ENCODE data around the gene SERPINA3. TPM values are rescaled to one million over a fixed set of nuclear protein-coding genes. Genes with fewer than 3 reads are reported as not detected.
"Not testable (repeated sequence)": the region's sequence is repeated elsewhere in the genome, so short reads cannot be mapped to it uniquely, and the experiment has no call there.

SERPINA3 gene
- total and polyA plus RNA-seq, 11 donors: 2.7 to 205 (median 23.6) TPM

DNA sequence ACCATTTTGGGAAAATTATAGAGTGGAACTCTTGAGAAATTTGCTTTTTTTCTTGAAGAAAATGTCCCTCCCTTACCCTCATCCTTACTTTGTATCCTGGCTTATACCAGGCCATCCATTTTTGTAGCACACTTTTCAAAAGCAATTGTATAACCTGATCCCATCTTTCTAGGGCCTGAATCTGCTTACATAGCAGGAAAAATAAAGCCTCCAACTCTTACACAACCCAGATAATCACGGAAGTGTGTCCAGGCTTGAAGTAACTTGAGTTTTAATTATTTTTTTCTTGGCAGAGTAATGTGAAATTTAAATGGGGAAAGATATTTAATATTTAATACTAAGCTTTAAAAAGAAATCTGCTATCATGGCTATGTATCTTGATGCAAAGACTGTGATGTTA is 23.0 kb downstream of the SERPINA3 start:
- TF ChIP-seq, protein P1, sequence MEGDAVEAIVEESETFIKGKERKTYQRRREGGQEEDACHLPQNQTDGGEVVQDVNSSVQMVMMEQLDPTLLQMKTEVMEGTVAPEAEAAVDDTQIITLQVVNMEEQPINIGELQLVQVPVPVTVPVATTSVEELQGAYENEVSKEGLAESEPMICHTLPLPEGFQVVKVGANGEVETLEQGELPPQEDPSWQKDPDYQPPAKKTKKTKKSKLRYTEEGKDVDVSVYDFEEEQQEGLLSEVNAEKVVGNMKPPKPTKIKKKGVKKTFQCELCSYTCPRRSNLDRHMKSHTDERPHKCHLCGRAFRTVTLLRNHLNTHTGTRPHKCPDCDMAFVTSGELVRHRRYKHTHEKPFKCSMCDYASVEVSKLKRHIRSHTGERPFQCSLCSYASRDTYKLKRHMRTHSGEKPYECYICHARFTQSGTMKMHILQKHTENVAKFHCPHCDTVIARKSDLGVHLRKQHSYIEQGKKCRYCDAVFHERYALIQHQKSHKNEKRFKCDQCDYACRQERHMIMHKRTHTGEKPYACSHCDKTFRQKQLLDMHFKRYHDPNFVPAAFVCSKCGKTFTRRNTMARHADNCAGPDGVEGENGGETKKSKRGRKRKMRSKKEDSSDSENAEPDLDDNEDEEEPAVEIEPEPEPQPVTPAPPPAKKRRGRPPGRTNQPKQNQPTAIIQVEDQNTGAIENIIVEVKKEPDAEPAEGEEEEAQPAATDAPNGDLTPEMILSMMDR (IDR thresholded peaks at IDR 0.05): no peak
- no peak for TF ChIP-seq POLR2A (IDR thresholded peaks at IDR 0.05)
- intact Hi-C loops (cut with DNase I): no loop called here
- H3K9me3 ChIP-seq: no peaks in the 10 kb centered on the region
- no peak overlapping the region for H3K27ac ChIP-seq
- no peak for ATAC-seq
- DNase-seq: no peak
- H3K4me1 ChIP-seq: no peaks in the 10 kb centered on the region
- peaks cover 0 to 18% (median 0%) of the 10 kb centered on the region in 9 donors for H3K27me3 ChIP-seq
- 64 to 82% (median 76%) methylated on average over 1 of the region's 1 CpG for WGBS, 4 donors
- no peaks in the 10 kb centered on the region for H3K36me3 ChIP-seq
- H3K4me3 ChIP-seq: no peak overlapping the region

DNA sequence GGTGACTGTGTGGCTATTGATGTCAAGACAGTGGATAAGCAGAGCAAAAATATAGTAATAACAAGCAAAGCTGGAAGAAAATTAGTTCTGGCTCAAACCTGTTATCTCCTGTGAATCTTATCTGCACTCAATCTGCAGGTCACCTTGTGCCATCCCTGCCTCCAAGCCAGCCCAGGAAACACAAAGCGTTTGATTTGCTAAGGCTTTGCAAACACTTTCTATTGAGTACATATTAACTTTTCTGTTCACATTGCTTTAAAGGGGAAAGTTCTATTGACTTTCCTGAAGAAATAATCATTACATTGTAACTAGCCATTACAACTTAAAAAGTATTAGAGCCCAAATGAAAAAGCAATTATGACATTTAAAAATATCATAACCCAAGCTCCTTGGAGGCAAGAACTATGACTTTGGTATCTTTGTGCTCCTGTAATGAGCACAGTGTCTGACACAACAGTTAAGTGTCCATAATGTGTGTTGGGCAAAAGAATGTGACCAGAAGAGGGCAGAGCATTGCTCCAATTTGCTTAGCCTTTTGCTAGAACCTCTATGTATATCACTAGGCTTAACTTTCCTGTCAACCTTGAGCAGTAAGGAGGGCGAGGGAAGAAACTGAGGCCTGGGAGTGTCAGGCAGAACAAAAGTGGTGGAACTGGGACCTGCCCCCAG is 24.7 kb downstream of the SERPINA3 start:
- Histone ChIP-seq H3K27ac (no peak overlapping the region), H3K4me1 (no peaks in the 10 kb centered on the region), H3K27me3 (peaks cover 0 to 12% (median 0%) of the 10 kb centered on the region in 9 donors), H3K36me3 (no peaks in the 10 kb centered on the region), H3K9me3 (no peaks in the 10 kb centered on the region), H3K4me3 (no peak overlapping the region)
- WGBS, 4 donors: 63 to 85% (median 67%) methylated on average over 2 of the region's 2 CpGs
- TF ChIP-seq, protein P1 (IDR thresholded peaks at IDR 0.05): peak in 1 of 12 donors; percentile 7
- no peak for TF ChIP-seq POLR2A (IDR thresholded peaks at IDR 0.05)
- intact Hi-C loops (cut with DNase I): no loop called here
- no peak for ATAC-seq
- no peak for DNase-seq

DNA sequence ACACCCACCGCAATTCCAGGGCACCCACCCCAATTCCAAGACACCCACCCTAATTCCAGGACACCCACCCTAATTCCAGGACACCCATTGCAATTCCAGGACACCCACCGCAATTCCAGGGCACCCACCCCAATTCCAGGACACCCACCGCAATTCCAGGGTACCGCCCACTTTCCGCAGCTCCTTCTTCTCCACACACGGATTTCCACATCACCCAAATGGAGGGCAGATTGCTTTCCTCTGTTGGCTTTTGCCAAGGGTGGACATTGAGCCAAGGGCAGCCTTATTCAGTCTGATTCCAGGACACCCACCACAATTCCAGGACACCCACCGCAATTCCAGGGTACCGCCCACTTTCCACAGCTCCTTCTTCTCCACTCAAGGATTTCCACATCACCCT is 25.6 kb downstream of the SERPINA3 start:
- H3K36me3 ChIP-seq; H3K27me3 ChIP-seq; H3K27ac ChIP-seq; ATAC-seq; DNase-seq; H3K4me3 ChIP-seq; intact Hi-C loops (cut with DNase I); H3K9me3 ChIP-seq; H3K4me1 ChIP-seq: not testable (repeated sequence)
- 84 to 89% (median 86%) methylated on average over 7 to 8 of the region's 8 CpGs for WGBS, 4 donors

DNA sequence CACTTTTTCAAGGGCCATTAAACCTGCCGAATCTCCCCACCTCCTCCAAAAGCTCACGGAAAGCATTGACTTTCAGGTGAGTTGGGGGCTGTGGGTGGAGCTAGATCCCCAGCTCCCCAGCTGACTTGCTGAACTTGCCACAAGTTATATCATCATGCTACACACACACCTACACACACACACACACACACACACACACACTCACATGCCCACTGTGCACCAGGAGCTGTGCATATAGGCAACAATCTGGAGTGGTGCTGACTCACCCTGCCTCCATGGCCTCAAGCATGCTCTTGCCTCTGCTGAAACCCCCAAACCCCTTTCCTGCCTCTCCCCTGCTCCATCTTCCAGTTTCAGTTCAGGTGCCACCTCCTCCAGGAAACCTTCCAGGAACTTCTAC is 26.1 kb downstream of the SERPINA3 start:
- Histone ChIP-seq H3K27me3 (no peaks in the 10 kb centered on the region), H3K9me3 (no peaks in the 10 kb centered on the region), H3K27ac (no peak overlapping the region), H3K4me3 (no peak overlapping the region), H3K4me1 (no peaks in the 10 kb centered on the region), H3K36me3 (no peaks in the 10 kb centered on the region)
- no peak for ATAC-seq
- 60 to 82% (median 76%) methylated on average over 2 of the region's 2 CpGs for WGBS, 4 donors
- intact Hi-C loops (cut with DNase I): no loop called here
- no peak for DNase-seq
- TF ChIP-seq POLR2A (IDR thresholded peaks at IDR 0.05): no peak
- TF ChIP-seq, protein P1 (IDR thresholded peaks at IDR 0.05): no peak
